Inflammatory macrophage (primary cell): ENCODE data around the gene GLIPR1L1.
"Not testable (repeated sequence)": the region's sequence is repeated elsewhere in the genome, so short reads cannot be mapped to it uniquely, and the experiment has no call there.

Source experiments
- DNase-seq, 2 donors: peaks; one replicate each; pipeline ENCODE4 v3.0.0-alpha.2; 2020 to 2022
- total RNA-seq, 18 experiments: gene quantifications; one replicate each; lab custom pipeline; 2026; ENCODE audit warnings: mixed read lengths in 6 of 18, inconsistent platforms in 2 of 18; lab: John Stamatoyannopoulos, UW

The GLIPR1L1 gene
- 0 to 0.05 (median 0) reads per million in 18 experiments for total RNA-seq

DNA sequence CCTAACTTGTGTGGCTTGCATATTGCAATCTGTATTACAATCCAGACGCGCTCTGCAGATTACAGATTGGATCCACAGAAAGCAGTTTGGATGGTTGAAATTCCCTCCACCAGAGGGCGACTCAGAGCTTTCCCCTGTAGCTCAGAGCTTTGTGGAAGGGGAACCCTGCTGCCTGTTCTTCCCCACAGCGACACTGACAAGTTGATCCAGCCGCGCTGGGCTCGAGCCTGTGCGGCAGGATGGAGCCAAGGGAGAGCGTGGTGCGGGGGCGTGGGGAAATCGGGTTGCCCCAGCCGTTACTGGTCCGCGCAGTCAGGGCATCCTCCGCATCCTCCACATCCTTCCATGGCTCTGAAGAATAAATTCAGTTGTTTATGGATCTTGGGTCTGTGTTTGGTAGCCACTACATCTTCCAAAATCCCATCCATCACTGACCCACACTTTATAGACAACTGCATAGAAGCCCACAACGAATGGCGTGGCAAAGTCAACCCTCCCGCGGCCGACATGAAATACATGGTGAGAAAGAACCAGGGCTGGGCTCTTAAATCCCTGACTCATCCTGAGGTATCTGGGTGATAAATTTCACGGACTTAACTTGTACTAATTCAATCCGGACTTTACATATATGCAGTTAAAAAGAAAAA, at the start of gene GLIPR1L1:
Gene GLIPR1L1 (plus strand): TSS at position 287 of the 647 bp plus-strand sequence. CDS start 59 bp downstream, at position 346.
- peak; percentile 92 for DNase-seq

- DNase-seq = no peak
Measured at GRCh38 chr12:75288860-75289259, 45.6 kb upstream of the GLIPR1L1 start.

- DNase-seq = no peak
Measured at GRCh38 chr12:75289753-75290152, 44.7 kb upstream of the GLIPR1L1 start.

DNA sequence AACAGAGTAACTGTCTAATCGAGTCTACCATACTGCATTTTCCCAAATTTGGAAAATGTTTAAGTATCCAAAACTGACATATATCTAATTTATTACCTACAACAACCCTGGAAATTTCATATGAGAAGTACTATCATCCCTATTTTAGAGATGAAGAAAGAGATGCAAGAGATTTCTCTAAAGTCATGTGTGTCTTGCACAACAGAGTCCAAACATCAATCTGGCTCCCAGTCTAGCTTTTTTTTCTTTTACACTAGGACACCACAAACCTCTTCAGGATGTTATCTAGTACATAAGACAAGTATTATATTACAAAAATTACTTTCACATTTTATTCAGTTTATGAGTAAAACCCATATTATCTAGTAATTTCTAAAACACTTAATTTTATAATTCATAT, 43.5 kb upstream of the GLIPR1L1 start:
- no peak for DNase-seq

DNA sequence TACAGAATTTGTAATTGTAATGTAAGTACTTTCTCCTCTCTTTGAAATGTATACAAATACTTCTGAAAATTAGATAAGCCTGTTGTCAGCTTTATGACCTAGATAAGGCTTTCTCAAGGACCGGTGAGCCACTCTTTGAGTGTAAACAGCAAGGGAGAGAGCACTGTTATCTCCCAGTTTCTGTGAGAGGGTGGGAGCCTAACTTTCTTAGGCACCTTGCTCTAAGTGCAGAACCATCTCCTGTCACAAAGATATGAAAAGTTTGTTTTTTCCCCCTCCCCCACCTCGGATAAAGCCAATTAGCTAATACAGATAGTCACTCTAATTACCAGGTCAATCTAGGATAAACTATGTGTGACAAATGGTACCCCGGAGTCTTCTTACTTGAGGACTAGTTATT, 40.1 kb upstream of the GLIPR1L1 start:
- DNase-seq = no peak

DNA sequence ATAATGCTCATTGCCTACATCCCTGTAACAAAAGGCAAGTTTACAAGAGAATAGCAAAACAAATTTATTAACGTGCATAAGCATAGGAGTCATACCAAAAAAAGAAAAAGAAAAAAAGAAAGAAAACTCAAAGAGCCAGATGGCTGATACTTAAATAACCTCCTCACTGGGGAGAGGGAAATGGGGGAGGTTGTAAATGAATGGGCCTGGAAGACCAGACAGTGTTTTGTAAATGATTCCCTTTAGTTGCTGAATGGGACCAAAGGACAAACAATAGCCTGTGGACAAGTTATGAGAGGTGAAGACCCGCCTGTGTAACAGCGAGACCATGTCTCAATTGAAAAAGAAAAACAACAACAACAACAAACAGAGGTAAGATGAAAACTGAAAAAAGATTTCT, 39.7 kb upstream of the GLIPR1L1 start:
- no peak for DNase-seq

DNA sequence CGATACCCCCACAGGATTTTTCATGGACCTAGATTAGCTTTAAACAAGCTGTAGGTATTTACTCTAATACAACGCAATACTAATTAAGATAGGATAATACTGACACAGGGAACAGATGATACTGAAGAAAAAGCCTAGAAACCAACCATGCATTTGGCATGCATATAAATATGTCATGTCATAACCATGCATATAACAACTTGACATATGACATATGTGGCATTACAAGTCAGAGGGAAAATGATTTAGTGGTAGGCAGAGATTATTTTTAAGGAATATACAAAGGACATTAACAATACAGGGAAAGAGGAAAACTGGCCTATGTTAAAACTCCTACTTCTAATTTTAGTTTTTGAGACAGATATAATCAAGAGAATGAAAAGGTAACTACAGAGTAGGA, 32.2 kb upstream of the GLIPR1L1 start:
- no peak for DNase-seq

DNA sequence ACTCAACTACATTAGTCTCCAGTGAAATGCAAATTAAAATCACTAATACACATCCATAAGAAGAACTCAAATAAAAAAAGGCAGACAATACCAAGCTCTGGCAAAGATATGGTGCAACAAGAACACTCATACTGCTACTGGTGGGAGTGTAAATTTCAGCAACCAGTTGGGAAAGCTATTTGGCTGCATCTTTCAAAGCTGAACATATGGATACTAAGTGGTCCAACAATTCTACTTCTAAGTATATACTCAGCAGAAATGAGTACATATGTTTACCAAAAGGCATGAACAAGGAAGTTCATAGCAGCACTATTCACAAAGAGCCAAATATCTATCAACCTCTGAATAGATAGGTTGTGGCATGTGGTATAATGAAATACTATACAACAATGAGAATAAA, 31.7 kb upstream of the GLIPR1L1 start:
- DNase-seq = no peak

DNA sequence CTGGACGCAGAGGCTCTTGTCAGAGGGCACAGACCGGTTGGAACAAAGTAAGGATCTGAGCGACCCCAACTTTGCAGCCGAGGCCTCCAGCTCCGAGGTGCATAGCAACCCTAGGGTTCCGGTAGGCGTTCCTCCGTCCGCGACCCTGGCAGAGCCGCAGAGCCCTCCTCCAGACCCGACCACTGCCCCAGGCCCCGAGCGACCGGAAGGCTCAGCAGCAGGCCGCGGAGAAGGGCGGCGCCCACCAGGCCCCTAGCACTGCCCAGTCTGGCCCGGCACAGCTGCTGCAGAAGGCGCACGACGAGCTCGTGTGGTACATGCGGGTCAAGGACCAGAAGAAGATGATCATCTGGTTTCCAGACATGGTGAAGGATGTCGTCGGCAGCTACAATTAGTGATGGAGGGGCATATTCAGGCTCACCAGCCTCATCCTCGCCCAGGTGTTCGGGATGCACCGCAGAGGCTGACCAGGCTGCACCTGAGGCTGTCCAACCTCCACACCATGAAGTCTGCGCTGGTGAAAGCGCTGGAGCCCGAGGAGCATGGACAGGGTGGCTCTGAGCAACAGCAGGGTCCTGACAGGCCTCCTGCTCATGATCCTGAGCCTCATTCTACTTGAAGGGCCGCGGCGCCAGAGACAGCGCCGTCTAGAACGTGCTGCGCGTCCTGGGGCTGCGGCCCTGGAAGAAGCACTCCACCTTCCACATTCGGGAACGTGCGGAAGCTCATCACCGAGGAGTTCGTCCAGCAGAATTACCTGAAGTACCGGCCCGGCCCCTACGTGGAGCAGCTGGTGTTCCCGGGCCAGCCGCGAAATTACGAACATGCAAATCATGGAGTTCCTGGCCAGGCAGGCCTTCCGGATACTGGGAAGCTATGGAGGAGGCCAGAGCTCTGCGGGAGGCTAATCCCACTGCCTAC, 28.8 kb upstream of the GLIPR1L1 start:
- DNase-seq = no peak

- DNase-seq = no peak
Measured at GRCh38 chr12:75308279-75308678, 26.2 kb upstream of the GLIPR1L1 start.

DNA sequence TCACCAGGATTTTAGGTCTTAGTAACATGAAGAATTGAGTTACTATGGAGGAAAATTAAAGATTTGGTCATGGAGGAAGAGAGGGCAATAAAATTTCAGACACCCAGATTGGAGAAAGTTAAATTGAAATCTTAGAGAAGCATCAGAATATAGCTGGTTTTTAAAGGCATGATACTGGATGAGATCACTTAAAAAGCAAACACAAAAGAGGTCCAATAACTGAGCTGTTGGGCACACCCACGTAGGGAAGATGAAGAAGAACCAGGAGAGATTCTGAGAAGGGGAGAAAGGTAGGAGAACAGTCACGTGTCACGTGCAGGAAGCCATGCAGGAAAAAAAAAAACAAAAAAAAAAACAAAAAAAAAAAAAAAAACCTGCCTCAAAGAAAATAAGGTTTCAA, 23.1 kb upstream of the GLIPR1L1 start:
- DNase-seq = no peak

DNA sequence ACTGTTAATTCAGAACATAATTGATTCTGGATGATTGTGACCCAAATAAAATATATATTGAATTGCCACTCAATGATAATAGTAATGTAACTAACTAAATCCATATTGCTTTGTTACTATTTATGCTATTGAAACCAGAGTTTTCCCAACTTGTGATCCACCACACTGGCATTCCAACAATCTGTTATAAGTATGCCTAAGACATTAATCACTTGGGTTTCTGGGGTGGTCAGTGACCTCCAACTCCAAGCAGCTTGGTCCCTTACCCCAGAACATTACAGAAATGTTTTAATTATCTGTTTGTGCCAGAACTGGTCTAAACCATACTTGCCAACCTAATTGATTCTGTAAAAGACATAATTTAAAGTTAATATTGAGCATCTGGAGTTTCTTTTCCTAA, 19.0 kb upstream of the GLIPR1L1 start:
- DNase-seq = no peak

DNA sequence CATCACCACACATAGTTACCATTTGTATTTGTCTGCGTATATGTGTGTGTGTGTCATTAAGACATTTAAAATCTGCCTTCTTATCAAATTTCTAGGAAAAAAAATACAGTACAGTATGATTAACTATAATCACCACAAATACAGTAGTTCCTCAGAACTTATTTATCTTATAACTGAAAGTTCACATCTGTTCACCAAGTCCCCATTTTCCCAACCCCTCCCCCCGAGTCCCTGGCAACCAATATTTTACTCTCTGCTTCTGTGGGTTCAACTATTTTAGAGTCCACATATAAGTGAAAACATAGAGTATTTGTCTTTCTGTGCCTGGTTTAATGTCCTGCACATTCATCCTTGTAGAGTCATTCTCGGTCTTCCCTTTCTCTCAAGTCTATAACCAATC, 16.7 kb upstream of the GLIPR1L1 start:
- DNase-seq = no peak

- no peak for DNase-seq
Measured at GRCh38 chr12:75322464-75322863, 12.0 kb upstream of the GLIPR1L1 start.

DNA sequence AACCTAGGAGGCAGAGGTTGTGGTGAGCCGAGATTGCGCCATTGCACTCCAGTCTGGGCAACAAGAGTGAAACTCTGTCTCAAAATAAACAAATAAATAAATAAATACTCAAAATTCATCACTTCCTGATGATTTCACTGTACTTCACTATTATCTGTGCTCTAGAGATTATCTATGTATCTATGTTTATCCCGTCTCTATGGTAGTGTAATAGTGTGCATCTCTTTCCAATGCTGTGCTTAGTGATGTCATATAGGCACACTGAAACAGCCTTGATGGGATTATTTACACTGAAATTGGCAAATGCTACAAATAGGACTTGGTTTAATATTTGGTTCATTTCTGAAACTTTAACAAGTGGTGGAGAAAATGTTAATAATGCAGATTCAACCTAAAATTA, 10.8 kb upstream of the GLIPR1L1 start:
- no peak for DNase-seq

DNA sequence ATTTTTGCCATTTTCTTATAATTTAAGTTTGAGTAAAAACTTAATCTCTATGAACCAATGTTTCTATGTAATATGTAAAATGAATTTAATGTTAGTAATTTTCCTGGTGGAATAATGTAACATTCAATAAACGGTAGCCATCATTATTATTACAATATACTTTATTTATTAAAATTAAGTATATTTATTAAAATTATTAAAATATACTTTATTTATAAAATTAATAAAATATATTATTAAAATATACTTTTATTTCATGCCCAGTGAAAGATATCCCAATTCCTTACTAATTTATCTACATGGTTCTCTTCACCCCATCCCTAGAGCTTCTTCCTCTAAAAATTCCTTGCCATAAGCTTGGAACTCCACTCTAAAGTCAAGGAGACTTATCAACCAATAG, 6.8 kb upstream of the GLIPR1L1 start:
- no peak for DNase-seq

DNA sequence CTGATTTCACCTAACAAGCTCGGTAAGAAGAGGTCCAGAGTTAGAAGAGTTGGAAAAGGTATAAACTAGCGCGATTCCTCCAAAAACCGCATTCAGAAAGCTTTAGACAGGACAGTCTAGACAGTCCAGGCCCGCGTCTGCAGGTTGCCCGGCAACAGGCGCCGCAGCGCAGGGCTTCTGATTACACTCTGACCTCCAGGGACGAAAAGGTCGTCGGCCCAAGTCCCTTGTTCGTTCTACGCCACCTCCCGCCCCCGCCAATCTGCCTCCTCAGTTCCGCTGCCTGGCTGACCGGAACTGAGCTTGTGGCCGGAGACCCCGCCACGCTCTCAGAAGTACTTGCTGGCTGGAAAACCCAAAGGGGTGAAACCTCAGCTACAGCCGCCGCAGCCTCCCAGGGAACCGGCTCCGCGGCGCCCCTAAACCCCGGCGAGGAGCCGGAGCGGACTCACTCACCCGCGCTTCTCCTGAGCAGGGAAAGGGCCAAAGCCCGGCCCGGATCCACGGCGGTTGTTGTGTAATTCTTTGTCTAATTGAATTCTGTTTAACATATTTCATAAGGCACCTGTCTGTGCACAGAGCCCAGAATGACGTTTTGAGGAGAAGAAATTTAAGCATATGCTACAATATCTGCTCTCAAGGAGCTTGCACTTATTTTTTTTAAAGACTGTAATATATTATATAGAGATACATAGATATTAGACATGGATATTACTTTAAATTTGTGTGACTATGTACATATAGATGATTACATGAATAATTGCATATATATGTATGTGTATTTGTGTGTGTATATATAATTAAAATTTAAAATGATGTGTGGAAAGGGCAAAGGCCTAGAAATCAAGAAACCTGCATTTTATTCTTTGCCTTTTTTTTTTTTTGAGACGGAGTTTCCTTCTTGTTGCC, 4.3 kb upstream of the GLIPR1L1 start, which contains the start of gene CAPS2:
Gene CAPS2 (minus strand): TSS at position 407 of the 909 bp plus-strand sequence. CDS start 3,826 bp downstream, outside the sequence.
- peak; percentile 74 to 77 for DNase-seq

- DNase-seq = no peak
Measured at GRCh38 chr12:75337905-75338304, 3.4 kb downstream of the GLIPR1L1 start.

- no peak for DNase-seq
Measured at GRCh38 chr12:75341873-75342272, 7.4 kb downstream of the GLIPR1L1 start.

GRCh38 chr12:75345531-75345930, 11.1 kb downstream of the GLIPR1L1 start:
- DNase-seq = no peak

DNA sequence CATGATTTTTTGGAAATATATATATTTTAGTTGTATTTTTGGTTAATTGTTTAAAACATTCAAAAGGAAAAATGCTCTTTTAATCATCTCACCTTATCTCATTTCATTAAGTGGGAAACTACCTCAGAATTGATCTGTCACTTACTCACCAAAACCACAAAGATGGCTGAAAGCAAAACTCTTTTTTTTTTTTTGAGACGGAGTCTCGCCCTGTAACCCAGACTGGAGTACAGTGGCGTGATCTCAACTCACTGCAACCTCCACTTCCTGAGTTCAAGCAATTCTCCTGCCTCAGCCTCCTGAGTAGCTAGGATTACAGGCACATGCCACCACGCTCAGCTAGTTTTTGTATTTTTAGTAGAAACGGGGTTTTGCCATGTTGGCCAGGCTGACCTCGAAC, 11.7 kb downstream of the GLIPR1L1 start:
- DNase-seq = not testable (repeated sequence)

- no peak for DNase-seq
Measured at GRCh38 chr12:75349946-75350345, 15.5 kb downstream of the GLIPR1L1 start.

- DNase-seq = no peak
Measured at GRCh38 chr12:75350413-75350812, 15.9 kb downstream of the GLIPR1L1 start.
